Measurements from ENCODE around the gene PDE4D.
A peak's percentile ranks its signal among the peaks of the same experiment; 100 is the strongest.

PDE4D gene

GRCh38 chr5:59568161-59568560 is 325.4 kb downstream of the PDE4D start:
- H3K14ac ChIP-seq (ENCODE audit: low read length): no peak overlapping the region
- no peak overlapping the region for H4K8ac ChIP-seq (ENCODE audit: low read depth, low read length)
- H2BK120ac ChIP-seq (ENCODE audit: low read depth, low read length): no peak overlapping the region
- no peak overlapping the region for H3K4me2 ChIP-seq (ENCODE audit: insufficient read depth, low read length, poor library complexity, severe bottlenecking)
- no peak overlapping the region for H4K91ac ChIP-seq (ENCODE audit: low read depth, low read length, poor library complexity)
- H3K9me3 ChIP-seq (replicated peaks in 1 of 2; ENCODE audit: control insufficient read depth in 2 of 2, insufficient read depth in 1 of 2, low read depth in 1 of 2, low read length in 2 of 2): peaks cover 2 to 3% of the 10 kb centered on the region in 2 donors
- H2BK5ac ChIP-seq (ENCODE audit: low read length): no peak overlapping the region
- no peaks in the 10 kb centered on the region for H3K36me3 ChIP-seq (replicated peaks in 1 of 2; ENCODE audit: control insufficient read depth in 2 of 2, insufficient read depth in 2 of 2, low read length in 2 of 2)
- WGBS, 2 donors (ENCODE audit: extremely low coverage in 2 of 2, insufficient read length in 2 of 2, insufficient replicate concordance in 1 of 2): no CpG with 5 or more reads among the region's 2 CpGs
- H3K23ac ChIP-seq (ENCODE audit: low read depth, low read length, poor library complexity): no peak overlapping the region
- no peak overlapping the region for H3K18ac ChIP-seq (ENCODE audit: low read length)
- no peak overlapping the region for H2BK12ac ChIP-seq (ENCODE audit: low read length)
- no peak overlapping the region for H3K27ac ChIP-seq (replicated peaks; ENCODE audit: low read length)
- H3K79me1 ChIP-seq (ENCODE audit: low read depth, low read length): no peaks in the 10 kb centered on the region
- H3K4me3 ChIP-seq (ENCODE audit: low read length in 2 of 2): no peak overlapping the region
- no peak overlapping the region for H2AFZ ChIP-seq (ENCODE audit: low read length)
- H3K9ac ChIP-seq (ENCODE audit: low read depth, low read length, poor library complexity): no peak overlapping the region
- H3K27me3 ChIP-seq (ENCODE audit: control insufficient read depth in 3 of 3, insufficient read depth in 3 of 3, low read depth in 1 of 3, low read length in 3 of 3): no peaks in the 10 kb centered on the region
- no peak overlapping the region for H2BK15ac ChIP-seq (ENCODE audit: low read length)
- DNase-seq (ENCODE audit: low spot score): no peak
- H3K4me1 ChIP-seq (ENCODE audit: control insufficient read depth in 2 of 2, insufficient read depth in 1 of 2, low read depth in 1 of 2, low read length in 2 of 2): peaks cover 9 to 26% of the 10 kb centered on the region in 2 donors
- H3K4ac ChIP-seq (ENCODE audit: low read length): no peak overlapping the region
- no peak overlapping the region for H2AK5ac ChIP-seq (ENCODE audit: low read depth, low read length)

DNA sequence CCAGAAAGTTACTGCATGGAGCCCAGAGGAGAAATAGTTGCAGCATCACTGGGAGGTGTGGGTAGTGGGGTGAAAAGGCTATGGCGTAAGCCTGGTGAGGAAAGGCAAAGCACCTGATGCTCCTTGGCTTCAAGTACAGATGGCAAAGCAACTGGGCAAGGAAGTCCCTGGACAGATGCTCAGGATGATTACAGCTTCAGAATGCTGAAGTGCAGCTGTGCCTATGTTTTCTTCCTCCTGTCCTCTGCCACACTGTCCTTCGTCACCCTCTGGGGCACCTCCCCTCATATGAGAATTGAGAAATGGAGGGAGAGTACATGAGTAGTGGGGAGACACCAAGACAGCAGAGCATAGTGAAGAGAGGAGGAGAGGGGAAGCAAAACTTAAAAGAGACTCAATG is 328.0 kb downstream of the PDE4D start:
- Histone ChIP-seq H3K36me3 (replicated peaks in 1 of 2; ENCODE audit: control insufficient read depth in 2 of 2, insufficient read depth in 2 of 2, low read length in 2 of 2) (no peaks in the 10 kb centered on the region), H3K4me2 (ENCODE audit: insufficient read depth, low read length, poor library complexity, severe bottlenecking) (no peak overlapping the region), H3K4ac (ENCODE audit: low read length) (no peak overlapping the region), H3K14ac (ENCODE audit: low read length) (no peak overlapping the region), H3K27ac (replicated peaks; ENCODE audit: low read length) (no peak overlapping the region), H3K4me1 (ENCODE audit: control insufficient read depth in 2 of 2, insufficient read depth in 1 of 2, low read depth in 1 of 2, low read length in 2 of 2) (peaks cover 13 to 32% of the 10 kb centered on the region in 2 donors), H3K23ac (ENCODE audit: low read depth, low read length, poor library complexity) (no peak overlapping the region), H2AFZ (ENCODE audit: low read length) (no peak overlapping the region), H3K79me1 (ENCODE audit: low read depth, low read length) (no peaks in the 10 kb centered on the region), H3K9me3 (replicated peaks in 1 of 2; ENCODE audit: control insufficient read depth in 2 of 2, insufficient read depth in 1 of 2, low read depth in 1 of 2, low read length in 2 of 2) (peaks cover 2 to 3% of the 10 kb centered on the region in 2 donors), H3K27me3 (ENCODE audit: control insufficient read depth in 3 of 3, insufficient read depth in 3 of 3, low read depth in 1 of 3, low read length in 3 of 3) (no peaks in the 10 kb centered on the region), H2BK12ac (ENCODE audit: low read length) (peak overlapping the region; percentile 49), H4K91ac (ENCODE audit: low read depth, low read length, poor library complexity) (no peak overlapping the region), H2AK5ac (ENCODE audit: low read depth, low read length) (peak overlapping the region; percentile 95), H3K4me3 (ENCODE audit: low read length in 2 of 2) (no peak overlapping the region), H2BK15ac (ENCODE audit: low read length) (no peak overlapping the region), H4K8ac (ENCODE audit: low read depth, low read length) (no peak overlapping the region), H2BK5ac (ENCODE audit: low read length) (no peak overlapping the region), H3K18ac (ENCODE audit: low read length) (peak overlapping the region; percentile 67), H2BK120ac (ENCODE audit: low read depth, low read length) (peak overlapping the region; percentile 56), H3K9ac (ENCODE audit: low read depth, low read length, poor library complexity) (no peak overlapping the region)
- WGBS, 2 donors (ENCODE audit: extremely low coverage in 2 of 2, insufficient read length in 2 of 2, insufficient replicate concordance in 1 of 2): no CpG with 5 or more reads among the region's 2 CpGs
- DNase-seq (ENCODE audit: low spot score): no peak

- Histone ChIP-seq H4K91ac (ENCODE audit: low read depth, low read length, poor library complexity) (no peak overlapping the region), H3K36me3 (replicated peaks in 1 of 2; ENCODE audit: control insufficient read depth in 2 of 2, insufficient read depth in 2 of 2, low read length in 2 of 2) (no peaks in the 10 kb centered on the region), H2BK120ac (ENCODE audit: low read depth, low read length) (no peak overlapping the region), H2BK5ac (ENCODE audit: low read length) (no peak overlapping the region), H3K4ac (ENCODE audit: low read length) (no peak overlapping the region), H3K9me3 (replicated peaks in 1 of 2; ENCODE audit: control insufficient read depth in 2 of 2, insufficient read depth in 1 of 2, low read depth in 1 of 2, low read length in 2 of 2) (peaks cover 2 to 3% of the 10 kb centered on the region in 2 donors), H3K27me3 (ENCODE audit: control insufficient read depth in 3 of 3, insufficient read depth in 3 of 3, low read depth in 1 of 3, low read length in 3 of 3) (no peaks in the 10 kb centered on the region), H3K79me1 (ENCODE audit: low read depth, low read length) (no peaks in the 10 kb centered on the region), H2AK5ac (ENCODE audit: low read depth, low read length) (no peak overlapping the region), H3K14ac (ENCODE audit: low read length) (no peak overlapping the region), H2BK15ac (ENCODE audit: low read length) (no peak overlapping the region), H3K4me3 (ENCODE audit: low read length in 2 of 2) (no peak overlapping the region), H3K4me2 (ENCODE audit: insufficient read depth, low read length, poor library complexity, severe bottlenecking) (no peak overlapping the region), H3K9ac (ENCODE audit: low read depth, low read length, poor library complexity) (no peak overlapping the region), H3K18ac (ENCODE audit: low read length) (no peak overlapping the region), H3K4me1 (ENCODE audit: control insufficient read depth in 2 of 2, insufficient read depth in 1 of 2, low read depth in 1 of 2, low read length in 2 of 2) (peaks cover 12 to 28% of the 10 kb centered on the region in 2 donors), H3K27ac (replicated peaks; ENCODE audit: low read length) (no peak overlapping the region), H3K23ac (ENCODE audit: low read depth, low read length, poor library complexity) (no peak overlapping the region), H2BK12ac (ENCODE audit: low read length) (no peak overlapping the region), H4K8ac (ENCODE audit: low read depth, low read length) (no peak overlapping the region), H2AFZ (ENCODE audit: low read length) (no peak overlapping the region)
- no CpG with 5 or more reads among the region's 1 CpG for WGBS, 2 donors (ENCODE audit: extremely low coverage in 2 of 2, insufficient read length in 2 of 2, insufficient replicate concordance in 1 of 2)
- no peak for DNase-seq (ENCODE audit: low spot score)
Observed at GRCh38 chr5:59564895-59565294, 328.6 kb downstream of the PDE4D start.

DNA sequence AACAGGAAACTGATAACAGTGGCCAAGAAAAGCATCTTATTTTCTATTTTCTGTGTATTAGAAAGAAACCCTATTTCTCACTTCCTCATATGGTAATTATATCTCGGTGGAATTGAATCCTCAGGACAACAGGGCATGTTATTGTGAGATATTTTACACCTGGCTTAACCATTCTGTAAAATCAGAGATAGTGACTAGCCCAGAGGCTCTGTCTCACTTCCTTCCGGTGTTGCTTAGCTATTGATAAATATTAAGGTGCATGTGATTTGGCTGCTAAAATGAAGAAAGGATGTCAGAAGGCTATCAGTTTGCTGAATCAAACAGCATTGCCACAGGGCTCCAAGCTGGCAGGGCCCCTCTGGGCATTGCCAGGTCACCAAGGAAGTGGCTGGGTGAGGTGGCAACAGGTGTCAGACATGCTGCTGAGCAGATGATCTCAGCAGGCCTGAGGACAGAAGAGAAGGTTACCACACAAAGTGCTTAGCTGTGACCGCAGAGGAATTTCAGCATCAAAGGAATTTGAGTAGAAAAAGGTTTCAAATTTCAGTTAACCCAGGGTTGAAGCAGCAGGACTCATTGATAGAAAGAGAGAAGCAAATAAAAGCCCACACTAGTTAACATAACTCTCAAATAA is 330.7 kb downstream of the PDE4D start:
- H2BK5ac ChIP-seq (ENCODE audit: low read length): no peak overlapping the region
- no peak overlapping the region for H3K14ac ChIP-seq (ENCODE audit: low read length)
- DNase-seq (ENCODE audit: low spot score): peak; percentile 40
- H3K79me1 ChIP-seq (ENCODE audit: low read depth, low read length): no peaks in the 10 kb centered on the region
- no peak overlapping the region for H4K91ac ChIP-seq (ENCODE audit: low read depth, low read length, poor library complexity)
- no peaks in the 10 kb centered on the region for H3K27me3 ChIP-seq (ENCODE audit: control insufficient read depth in 3 of 3, insufficient read depth in 3 of 3, low read depth in 1 of 3, low read length in 3 of 3)
- H3K18ac ChIP-seq (ENCODE audit: low read length): no peak overlapping the region
- H4K8ac ChIP-seq (ENCODE audit: low read depth, low read length): no peak overlapping the region
- H2BK120ac ChIP-seq (ENCODE audit: low read depth, low read length): no peak overlapping the region
- H3K9ac ChIP-seq (ENCODE audit: low read depth, low read length, poor library complexity): no peak overlapping the region
- no peak overlapping the region for H2AK5ac ChIP-seq (ENCODE audit: low read depth, low read length)
- H3K36me3 ChIP-seq (replicated peaks in 1 of 2; ENCODE audit: control insufficient read depth in 2 of 2, insufficient read depth in 2 of 2, low read length in 2 of 2): no peaks in the 10 kb centered on the region
- H2BK12ac ChIP-seq (ENCODE audit: low read length): no peak overlapping the region
- H3K4me1 ChIP-seq (ENCODE audit: control insufficient read depth in 2 of 2, insufficient read depth in 1 of 2, low read depth in 1 of 2, low read length in 2 of 2): peaks cover 8 to 25% of the 10 kb centered on the region in 2 donors
- H3K4ac ChIP-seq (ENCODE audit: low read length): no peak overlapping the region
- no peak overlapping the region for H2BK15ac ChIP-seq (ENCODE audit: low read length)
- H2AFZ ChIP-seq (ENCODE audit: low read length): no peak overlapping the region
- no CpG with 5 or more reads among the region's 3 CpGs for WGBS, 2 donors (ENCODE audit: extremely low coverage in 2 of 2, insufficient read length in 2 of 2, insufficient replicate concordance in 1 of 2)
- H3K9me3 ChIP-seq (replicated peaks in 1 of 2; ENCODE audit: control insufficient read depth in 2 of 2, insufficient read depth in 1 of 2, low read depth in 1 of 2, low read length in 2 of 2): peaks cover 2 to 3% of the 10 kb centered on the region in 2 donors
- H3K23ac ChIP-seq (ENCODE audit: low read depth, low read length, poor library complexity): no peak overlapping the region
- H3K4me2 ChIP-seq (ENCODE audit: insufficient read depth, low read length, poor library complexity, severe bottlenecking): no peak overlapping the region
- H3K4me3 ChIP-seq (ENCODE audit: low read length in 2 of 2): no peak overlapping the region
- peak overlapping the region; percentile 36 for H3K27ac ChIP-seq (replicated peaks; ENCODE audit: low read length)
